Ishikawa (cell line): ENCODE data around the gene CLEC10A.

Experiments used
- CEBPB ChIP-seq: IDR thresholded peaks from 2 replicates; pipeline ENCODE4 v1.6.1; 2012
- CREB1 ChIP-seq: IDR thresholded peaks from 2 replicates; pipeline ENCODE4 v1.6.1; 2012; ENCODE audit warnings: low read depth
- EGR1 ChIP-seq: IDR thresholded peaks from 2 replicates; pipeline ENCODE4 v1.6.1; 2012
- EP300 ChIP-seq: IDR thresholded peaks from 2 replicates; pipeline ENCODE4 v1.6.1; 2012; ENCODE audit warnings: borderline replicate concordance
- FOXM1 ChIP-seq: IDR thresholded peaks from 2 replicates; pipeline ENCODE4 v1.6.1; 2012; ENCODE audit warnings: low read depth, borderline replicate concordance
- NFIC ChIP-seq: IDR thresholded peaks from 2 replicates; pipeline ENCODE4 v1.6.1; 2012
- RAD21 ChIP-seq: IDR thresholded peaks from 2 replicates; pipeline ENCODE4 v1.6.1; 2012; ENCODE audit warnings: low read depth
- TAF1 ChIP-seq: IDR thresholded peaks from 2 replicates; pipeline ENCODE4 v1.6.1; 2012; ENCODE audit warnings: low read depth, mild to moderate bottlenecking
- TCF12 ChIP-seq: IDR thresholded peaks from 2 replicates; pipeline ENCODE4 v1.6.1; 2012; ENCODE audit warnings: low read depth
- TEAD4 ChIP-seq: IDR thresholded peaks from 2 replicates; pipeline ENCODE4 v1.6.1; 2012
- YY1 ChIP-seq: IDR thresholded peaks from 2 replicates; pipeline ENCODE4 v1.6.1; 2012; ENCODE audit warnings: low read depth
- ZBTB7A ChIP-seq: IDR thresholded peaks from 2 replicates; pipeline ENCODE4 v1.6.1; 2012; ENCODE audit warnings: low read depth
- TF ChIP-seq, protein P1 (sequence below): IDR thresholded peaks from 2 replicates; pipeline ENCODE4 v1.6.1; 2012
- TF ChIP-seq, protein P2 (sequence below): IDR thresholded peaks from 2 replicates; pipeline ENCODE4 v1.6.1; 2012; ENCODE audit warnings: low read depth, mild to moderate bottlenecking
- TF ChIP-seq, protein P3 (sequence below): IDR thresholded peaks from 2 replicates; pipeline ENCODE4 v1.6.1; 2012

CLEC10A gene

GRCh38 chr17:7026471-7027115 is 53.5 kb downstream of the CLEC10A start:
- TF ChIP-seq EP300 (no peak), CREB1 (no peak), TEAD4 (no peak), YY1 (no peak), FOXM1 (no peak), TAF1 (no peak), EGR1 (no peak), CEBPB (no peak), ZBTB7A (no peak), NFIC (no peak)
- TF ChIP-seq, protein P1, sequence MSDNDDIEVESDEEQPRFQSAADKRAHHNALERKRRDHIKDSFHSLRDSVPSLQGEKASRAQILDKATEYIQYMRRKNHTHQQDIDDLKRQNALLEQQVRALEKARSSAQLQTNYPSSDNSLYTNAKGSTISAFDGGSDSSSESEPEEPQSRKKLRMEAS: no peak
- TF ChIP-seq, protein P2, sequence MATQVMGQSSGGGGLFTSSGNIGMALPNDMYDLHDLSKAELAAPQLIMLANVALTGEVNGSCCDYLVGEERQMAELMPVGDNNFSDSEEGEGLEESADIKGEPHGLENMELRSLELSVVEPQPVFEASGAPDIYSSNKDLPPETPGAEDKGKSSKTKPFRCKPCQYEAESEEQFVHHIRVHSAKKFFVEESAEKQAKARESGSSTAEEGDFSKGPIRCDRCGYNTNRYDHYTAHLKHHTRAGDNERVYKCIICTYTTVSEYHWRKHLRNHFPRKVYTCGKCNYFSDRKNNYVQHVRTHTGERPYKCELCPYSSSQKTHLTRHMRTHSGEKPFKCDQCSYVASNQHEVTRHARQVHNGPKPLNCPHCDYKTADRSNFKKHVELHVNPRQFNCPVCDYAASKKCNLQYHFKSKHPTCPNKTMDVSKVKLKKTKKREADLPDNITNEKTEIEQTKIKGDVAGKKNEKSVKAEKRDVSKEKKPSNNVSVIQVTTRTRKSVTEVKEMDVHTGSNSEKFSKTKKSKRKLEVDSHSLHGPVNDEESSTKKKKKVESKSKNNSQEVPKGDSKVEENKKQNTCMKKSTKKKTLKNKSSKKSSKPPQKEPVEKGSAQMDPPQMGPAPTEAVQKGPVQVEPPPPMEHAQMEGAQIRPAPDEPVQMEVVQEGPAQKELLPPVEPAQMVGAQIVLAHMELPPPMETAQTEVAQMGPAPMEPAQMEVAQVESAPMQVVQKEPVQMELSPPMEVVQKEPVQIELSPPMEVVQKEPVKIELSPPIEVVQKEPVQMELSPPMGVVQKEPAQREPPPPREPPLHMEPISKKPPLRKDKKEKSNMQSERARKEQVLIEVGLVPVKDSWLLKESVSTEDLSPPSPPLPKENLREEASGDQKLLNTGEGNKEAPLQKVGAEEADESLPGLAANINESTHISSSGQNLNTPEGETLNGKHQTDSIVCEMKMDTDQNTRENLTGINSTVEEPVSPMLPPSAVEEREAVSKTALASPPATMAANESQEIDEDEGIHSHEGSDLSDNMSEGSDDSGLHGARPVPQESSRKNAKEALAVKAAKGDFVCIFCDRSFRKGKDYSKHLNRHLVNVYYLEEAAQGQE: no peak
- TF ChIP-seq, protein P3, sequence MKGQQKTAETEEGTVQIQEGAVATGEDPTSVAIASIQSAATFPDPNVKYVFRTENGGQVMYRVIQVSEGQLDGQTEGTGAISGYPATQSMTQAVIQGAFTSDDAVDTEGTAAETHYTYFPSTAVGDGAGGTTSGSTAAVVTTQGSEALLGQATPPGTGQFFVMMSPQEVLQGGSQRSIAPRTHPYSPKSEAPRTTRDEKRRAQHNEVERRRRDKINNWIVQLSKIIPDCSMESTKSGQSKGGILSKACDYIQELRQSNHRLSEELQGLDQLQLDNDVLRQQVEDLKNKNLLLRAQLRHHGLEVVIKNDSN: no peak

GRCh38 chr17:7025245-7025644 is 54.8 kb downstream of the CLEC10A start:
- TF ChIP-seq CREB1 (no peak), RAD21 (no peak), TCF12 (no peak), TEAD4 (no peak), EP300 (no peak), FOXM1 (no peak), NFIC (no peak), EGR1 (no peak)
- TF ChIP-seq, protein P1: no peak
- TF ChIP-seq, protein P2: no peak
- TF ChIP-seq, protein P3: no peak
